K562 (cell line): Measurements from ENCODE around the gene LYPD6B. TPM values are rescaled to one million over a fixed set of nuclear protein-coding genes. Genes with fewer than 3 reads are reported as not detected.

Source experiments
- ATAC-seq: fragments of 200-7000 bp; cut with Tn5 transposase; 3 replicates; pipeline ENCODE4 v1.9.1; 2020; ENCODE audit warnings: moderate library complexity
- BruUV-seq: library from RNA; stranded (reverse); fragments of 400-500 nt; replicated peaks from 2 replicates; lab custom pipeline; 2021; lab: Mats Ljungman, UMichigan
- CTCF ChIA-PET: fragments of 300-600 bp; formaldehyde crosslinking; extraction: SDS; loops from one replicate; lab custom pipeline; 2021; ENCODE audit warnings: low intra/inter-chr PET ratio; lab: Yijun Ruan, JAX
- POLR2A ChIA-PET: fragments of 300-600, 350-650 bp; sonication (Branson Sonifier 250); formaldehyde crosslinking; extraction: SDS; loops from one replicate; lab custom pipeline; 2021; ENCODE audit warnings: antibody characterized with exemption, inconsistent platforms; lab: Yijun Ruan, JAX
- DNase-seq, 4 experiments: peaks; one replicate each; pipeline versions ENCODE4 v3.0.0 to v3.0.0-alpha.2; 2011 to 2018; ENCODE audit warnings: low spot score in 3 of 4, mixed read lengths in 3 of 4; ENCODE audit errors: extremely low read depth in 1 of 4
- FAIRE-seq: peaks from 2 replicates; lab custom pipeline; 2011; peaks lifted over from hg19 to GRCh38; lab: Jason Lieb, UNC
- H2AFZ ChIP-seq: 2 replicates; pipeline ENCODE4 v1.6.0; 2011; ENCODE audit warnings: low read depth, low read length, control low read depth, inconsistent platforms
- H3K27ac ChIP-seq: fragments of 200-600 bp; 3 replicates; pipeline ENCODE4 v1.8.0; 2011; ENCODE audit warnings: low read depth, mild to moderate bottlenecking, control low read depth, inconsistent platforms, low read length, moderate library complexity, mixed read lengths; ENCODE audit errors: extremely low read depth
- H3K27me3 ChIP-seq, 2 experiments: fragments of 300-600 bp in 1 of 2; 2 replicates in 1 of 2; 3 replicates in 1 of 2; pipeline versions ENCODE4 v1.6.0 to v1.8.0; 2011; ENCODE audit warnings: inconsistent platforms in 2 of 2, low read length in 2 of 2, mild to moderate bottlenecking in 1 of 2, mixed read lengths in 1 of 2, moderate library complexity in 1 of 2; ENCODE audit not compliant: control insufficient read depth in 2 of 2, insufficient read depth in 2 of 2
- H3K36me3 ChIP-seq: fragments of 300-600 bp; 3 replicates; pipeline ENCODE4 v1.8.0; 2011; ENCODE audit warnings: mild to moderate bottlenecking, low read length, inconsistent platforms; ENCODE audit not compliant: control insufficient read depth, insufficient read depth
- H3K4me1 ChIP-seq, 2 experiments: fragments of 200-600 bp in 1 of 2; replicated peaks in 1 of 2; 2 replicates in 1 of 2; 3 replicates in 1 of 2; pipeline versions ENCODE4 v1.5.1 to v1.8.0; 2011; ENCODE audit warnings: inconsistent platforms in 2 of 2, low read length in 2 of 2, mild to moderate bottlenecking in 1 of 2, mixed read lengths in 1 of 2, moderate library complexity in 1 of 2; ENCODE audit not compliant: control insufficient read depth in 2 of 2, insufficient read depth in 2 of 2
- H3K4me2 ChIP-seq: 2 replicates; pipeline ENCODE4 v1.6.1; 2011; ENCODE audit warnings: low read length, control low read depth, inconsistent platforms, mixed read lengths; ENCODE audit not compliant: insufficient read depth
- H3K4me3 ChIP-seq: fragments of 200-600 bp; sonication (generic), shearing (Covaris generic); 2 replicates; pipeline ENCODE4 v1.5.1; 2016; ENCODE audit warnings: control low read depth, inconsistent platforms
- H3K79me2 ChIP-seq: fragments of 200-600 bp; 3 replicates; pipeline ENCODE4 v1.8.0; 2011; ENCODE audit warnings: low read length, inconsistent platforms; ENCODE audit not compliant: control insufficient read depth, insufficient read depth
- H3K9ac ChIP-seq, 2 experiments: 2 replicates each; pipeline versions ENCODE4 v1.6.0 to v1.6.1; 2011; ENCODE audit warnings: low read depth in 2 of 2, low read length in 2 of 2, control low read depth in 1 of 2, inconsistent platforms in 1 of 2, mild to moderate bottlenecking in 1 of 2, mixed read lengths in 1 of 2; ENCODE audit not compliant: insufficient read depth in 1 of 2
- H3K9me1 ChIP-seq: one replicate; pipeline ENCODE4 v1.6.0; 2011; ENCODE audit warnings: inconsistent platforms, mild to moderate bottlenecking, low read length, moderate library complexity; ENCODE audit not compliant: control insufficient read depth, insufficient read depth
- H3K9me3 ChIP-seq: replicated peaks from 2 replicates; pipeline ENCODE4 v1.5.1; 2011; ENCODE audit warnings: low read depth, low read length, inconsistent platforms; ENCODE audit not compliant: control insufficient read depth, insufficient read depth
- H4K20me1 ChIP-seq: replicated peaks from 2 replicates; pipeline ENCODE4 v1.6.1; 2011; ENCODE audit warnings: low read length, inconsistent platforms, mixed read lengths; ENCODE audit not compliant: control insufficient read depth, insufficient read depth
- JUN ChIP-seq, 2 experiments: sonication (generic) in 1 of 2; formaldehyde crosslinking in 1 of 2; IDR thresholded peaks; 2 replicates each; pipeline versions ENCODE4 v1.6.1 to v1.8.0; 2012 to 2022; ENCODE audit warnings: borderline replicate concordance in 2 of 2, mild to moderate bottlenecking in 2 of 2, improper control_type of control experiment in 1 of 2, low read depth in 1 of 2, low read length in 1 of 2, missing genetic modification reagents in 1 of 2
- WGBS: fragments of 100-300 bp; shearing (Covaris generic); methylation state at CpG from one replicate; pipeline ENCODE4 v1.1.6; 2016; ENCODE audit warnings: low coverage, mixed read lengths; ENCODE audit not compliant: insufficient coverage; ENCODE audit errors: missing lambda C conversion rate; 5-methylcytosine and 5-hydroxymethylcytosine counted together
- in situ Hi-C: fragments of 300-500 bp; cut with MboI; formaldehyde crosslinking; loops from 4 replicates; pipeline ENCODE4 v1.15.0; 2018; ENCODE audit warnings: inconsistent platforms, mixed read lengths
- intact Hi-C: fragments of 100-400 bp; cut with micrococcal nuclease; formaldehyde crosslinking; loops from 2 replicates; pipeline ENCODE4 v1.14.2; 2022
- polyA plus RNA-seq, 8 experiments: library from polyadenylated mRNA; depleted of rRNA in 4 of 8; stranded (reverse) in 5 of 8; unstranded in 3 of 8; fragments of >200 nt; fragmentation: Nextera tagmentation in 2 of 8; fragmentation: Illumina TruSeq in 1 of 8; extraction: Ambion mirVana in 2 of 8; extraction: Trizol in 1 of 8; gene quantifications; 2 replicates each; pipeline versions ENCODE4 v1.2.1 to v1.2.3, GENCODE V29; 2011 to 2014; ENCODE audit warnings: inconsistent platforms in 1 of 8, missing spikeins in 1 of 8
- total RNA-seq, 7 experiments: library from RNA; depleted of rRNA in 6 of 7; stranded (reverse); fragments of >200 nt in 6 of 7; fragmentation: Illumina TruSeq in 2 of 7; extraction: Trizol in 2 of 7; gene quantifications; 2 replicates each; pipeline versions ENCODE4 v1.2.1 to v1.2.3, GENCODE V29; 2011 to 2021; ENCODE audit warnings: low replicate concordance in 1 of 7
- TF ChIP-seq, protein P1 (sequence below): fragments of 250-450 bp; sonication (Bioruptor Pico); IDR thresholded peaks from 2 replicates; pipeline ENCODE4 v1.5.0; 2021

The LYPD6B gene
- total and polyA plus RNA-seq, 9 of the 15 experiments (the other 6 are each of a cell fraction or from before 2014, with no cell fraction given), result not detected

GRCh38 chr2:149064365-149064841, 25.9 kb downstream of the LYPD6B start:
- Histone ChIP-seq H3K4me2 (no peak overlapping the region), H2AFZ (no peak overlapping the region), H3K9me3 (no peaks in the 10 kb centered on the region), H3K4me1 (no peaks in the 10 kb centered on the region), H3K79me2 (no peaks in the 10 kb centered on the region), H3K27ac (no peak overlapping the region), H4K20me1 (no peaks in the 10 kb centered on the region), H3K9ac (no peak overlapping the region), H3K27me3 (no peaks in the 10 kb centered on the region), H3K4me3 (no peak overlapping the region), H3K9me1 (no peaks in the 10 kb centered on the region), H3K36me3 (no peaks in the 10 kb centered on the region)
- CTCF ChIA-PET, result no interaction called here
- ATAC-seq (no peak), DNase-seq (no peak), FAIRE-seq (no peak)
- TF ChIP-seq JUN (IDR thresholded peaks at IDR 0.05; ENCODE audit: borderline replicate concordance, low read depth, low read length), result no peak
- no peak for TF ChIP-seq JUN (CRISPR knock-in tag; IDR thresholded peaks at IDR 0.05; ENCODE audit: borderline replicate concordance)
- TF ChIP-seq, protein P1, sequence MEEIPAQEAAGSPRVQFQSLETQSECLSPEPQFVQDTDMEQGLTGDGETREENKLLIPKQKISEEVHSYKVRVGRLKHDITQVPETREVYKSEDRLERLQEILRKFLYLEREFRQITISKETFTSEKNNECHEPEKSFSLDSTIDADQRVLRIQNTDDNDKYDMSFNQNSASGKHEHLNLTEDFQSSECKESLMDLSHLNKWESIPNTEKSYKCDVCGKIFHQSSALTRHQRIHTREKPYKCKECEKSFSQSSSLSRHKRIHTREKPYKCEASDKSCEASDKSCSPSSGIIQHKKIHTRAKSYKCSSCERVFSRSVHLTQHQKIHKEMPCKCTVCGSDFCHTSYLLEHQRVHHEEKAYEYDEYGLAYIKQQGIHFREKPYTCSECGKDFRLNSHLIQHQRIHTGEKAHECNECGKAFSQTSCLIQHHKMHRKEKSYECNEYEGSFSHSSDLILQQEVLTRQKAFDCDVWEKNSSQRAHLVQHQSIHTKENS (CRISPR knock-in tag), result no peak
- 0% methylated on average over 3 of the region's 3 CpGs for WGBS
- no TSS peak for BruUV-seq
- intact Hi-C loops (no loop called here), in situ Hi-C loops (no loop called here)
- POLR2A ChIA-PET, result no interaction called here
